ENCODE measurements around the gene CGB8. TPM values are rescaled to one million over a fixed set of nuclear protein-coding genes. Genes with fewer than 3 reads are reported as not detected.

CGB8 gene
- total RNA-seq, 1 donor from 2014 or later = 9.4 TPM

- DNase-seq (ENCODE audit: low read depth) = no peak
- H4K20me1 ChIP-seq (ENCODE audit: insufficient read depth, low read length) = peaks cover 54% of the 10 kb centered on the region
- no peaks in the 10 kb centered on the region for H3K27me3 ChIP-seq (ENCODE audit: insufficient read depth, low read length)
- no peaks in the 10 kb centered on the region for H3K9me3 ChIP-seq (ENCODE audit: insufficient read depth, low read depth, low read length)
- TF ChIP-seq CTCF (IDR thresholded peaks at IDR 0.05; ENCODE audit: insufficient read depth, low read depth, low read length) (no peak), EZH2 (IDR thresholded peaks at IDR 0.05; ENCODE audit: insufficient read depth, low read length) (no peak)
- H3K79me2 ChIP-seq (ENCODE audit: insufficient read depth, low read length) = peaks cover 19% of the 10 kb centered on the region
- H3K4me1 ChIP-seq (ENCODE audit: insufficient read depth, low read length) = peaks cover 21% of the 10 kb centered on the region
- Mint-ChIP-seq H3K9me3 (ENCODE audit: unreplicated experiment) (peaks cover 9% of the 10 kb centered on the region), H3K27ac (ENCODE audit: unreplicated experiment) (peak within 1 kb of the TSS; percentile 75), H3K4me1 (ENCODE audit: low read depth, unreplicated experiment) (peaks cover 22% of the 10 kb centered on the region), H3K36me3 (ENCODE audit: low read depth, unreplicated experiment) (peaks cover 15% of the 10 kb centered on the region), H3K27me3 (ENCODE audit: low read depth, unreplicated experiment) (peaks cover 5% of the 10 kb centered on the region), H3K4me3 (ENCODE audit: unreplicated experiment) (peak within 1 kb of the TSS; percentile 74)
- H3K4me3 ChIP-seq (ENCODE audit: insufficient read depth, low read depth, low read length) = no peak within 1 kb of the TSS
- FAIRE-seq = no peak
- H2AFZ ChIP-seq (ENCODE audit: low read depth, low read length) = peak within 1 kb of the TSS; percentile 34
- H3K36me3 ChIP-seq (ENCODE audit: insufficient read depth, low read length) = no peaks in the 10 kb centered on the region
- peak within 1 kb of the TSS; percentile 80 for H3K4me2 ChIP-seq (ENCODE audit: low read length)
- H3K9ac ChIP-seq (ENCODE audit: low read length) = peak within 1 kb of the TSS; percentile 59
- H3K27ac ChIP-seq (ENCODE audit: low read depth, low read length) = no peak within 1 kb of the TSS
These were observed 16.1 kb upstream of the CGB8 start, which contains the start of gene NTF4 for GRCh38 chr19:49064768-49065611. Gene NTF4 (minus strand): TSS chr19:49064818. CDS start chr19:49061997, 2,821 bp downstream.

- H3K27ac ChIP-seq (ENCODE audit: low read depth, low read length) = no peak overlapping the region
- no peak for DNase-seq (ENCODE audit: low read depth)
- Mint-ChIP-seq H3K4me1 (ENCODE audit: low read depth, unreplicated experiment) (peaks cover 23% of the 10 kb centered on the region), H3K27ac (ENCODE audit: unreplicated experiment) (peak overlapping the region; percentile 26), H3K36me3 (ENCODE audit: low read depth, unreplicated experiment) (peaks cover 9% of the 10 kb centered on the region), H3K9me3 (ENCODE audit: unreplicated experiment) (peaks cover 3% of the 10 kb centered on the region), H3K27me3 (ENCODE audit: low read depth, unreplicated experiment) (peaks cover 5% of the 10 kb centered on the region), H3K4me3 (ENCODE audit: unreplicated experiment) (peak overlapping the region; percentile 73)
- no peaks in the 10 kb centered on the region for H3K27me3 ChIP-seq (ENCODE audit: insufficient read depth, low read length)
- no peak for FAIRE-seq
- H3K4me1 ChIP-seq (ENCODE audit: insufficient read depth, low read length) = peaks cover 19% of the 10 kb centered on the region
- H3K36me3 ChIP-seq (ENCODE audit: insufficient read depth, low read length) = no peaks in the 10 kb centered on the region
- peak overlapping the region; percentile 59 for H3K9ac ChIP-seq (ENCODE audit: low read length)
- H3K9me3 ChIP-seq (ENCODE audit: insufficient read depth, low read depth, low read length) = no peaks in the 10 kb centered on the region
- no peak overlapping the region for H3K4me3 ChIP-seq (ENCODE audit: insufficient read depth, low read depth, low read length)
- peaks cover 61% of the 10 kb centered on the region for H4K20me1 ChIP-seq (ENCODE audit: insufficient read depth, low read length)
- no peak overlapping the region for H2AFZ ChIP-seq (ENCODE audit: low read depth, low read length)
- H3K4me2 ChIP-seq (ENCODE audit: low read length) = peak overlapping the region; percentile 80
- TF ChIP-seq EZH2 (IDR thresholded peaks at IDR 0.05; ENCODE audit: insufficient read depth, low read length) (no peak), CTCF (IDR thresholded peaks at IDR 0.05; ENCODE audit: insufficient read depth, low read depth, low read length) (no peak)
- peaks cover 26% of the 10 kb centered on the region for H3K79me2 ChIP-seq (ENCODE audit: insufficient read depth, low read length)
These were observed 15.2 kb upstream of the CGB8 start for GRCh38 chr19:49064029-49064629.
